Astrocyte (in vitro differentiated cells and primary cell): ENCODE data around the gene GSN.

ENCODE experiments used
- CTCF ChIP-seq: IDR thresholded peaks from 2 replicates; pipeline ENCODE4 v1.5.1; 2011; ENCODE audit warnings: low read depth, mild to moderate bottlenecking, inconsistent platforms, low read length, moderate library complexity; ENCODE audit not compliant: insufficient read depth
- EZH2 ChIP-seq: IDR thresholded peaks from 2 replicates; pipeline ENCODE4 v1.6.1; 2012; ENCODE audit warnings: mild to moderate bottlenecking, low read length, inconsistent platforms; ENCODE audit not compliant: insufficient read depth

GRCh38 chr9:121345070-121345469, 77.1 kb downstream of the GSN start:
- TF ChIP-seq CTCF (no peak), EZH2 (no peak)
